ENCODE data around the gene APIP. TPM values are rescaled to one million over a fixed set of nuclear protein-coding genes. Genes with fewer than 3 reads are reported as not detected.

The APIP gene
- polyA plus RNA-seq, 2 of the 4 experiments (the other 2 are of a cell fraction), result 42.4 to 55.6 TPM

DNA sequence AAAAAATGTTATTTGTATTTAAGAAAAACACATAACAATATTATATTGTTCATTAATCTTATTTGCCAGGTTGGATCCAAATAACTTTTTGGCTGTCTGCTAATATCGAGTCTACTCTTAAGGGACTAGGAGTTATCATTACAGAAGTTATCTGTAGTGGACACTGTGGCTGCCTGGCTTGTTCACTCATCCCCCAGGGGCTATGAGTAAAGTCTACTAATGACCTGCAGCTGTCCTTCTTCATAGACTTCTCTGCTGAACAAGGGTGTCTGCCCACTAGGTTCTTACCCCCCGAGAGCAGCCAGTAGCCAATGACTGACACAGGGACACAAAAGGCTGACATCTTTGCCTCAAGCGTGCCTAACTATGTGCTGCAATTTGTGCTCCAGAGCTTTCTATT is 69.7 kb downstream of the APIP start:
- ChIA-PET POLR2A (no interaction called here), CTCF (interaction anchor here (0.6 to 1.7 kb wide), 5 partner anchors 24 to 715 kb away, joined by 3 to 6 read pairs (median 3); no protein-coding TSS in a partner anchor)
- no peak for FAIRE-seq
- TF ChIP-seq REST (IDR thresholded peaks at IDR 0.05) (no peak), KDM5A (IDR thresholded peaks at IDR 0.05) (no peak), POLR2A (IDR thresholded peaks at IDR 0.05; ENCODE audit: low read length) (no peak)
- Histone ChIP-seq H3K4me3 (no peak overlapping the region), H3K9me3 (no peaks in the 10 kb centered on the region), H3K4me2 (no peak overlapping the region), H3K27ac (no peak overlapping the region), H3K4me1 (0 out of 3 replicates have a peak, but pooled peaks cover 3% of the 10 kb centered on the region)
- ATAC-seq, result no peak
- WGBS (ENCODE audit: missing lambda C conversion rate), result 78% methylated on average over 3 of the region's 3 CpGs
- DNase-seq (ENCODE audit: low read depth in 1 of 2, low spot score in 1 of 2), result no peak

DNA sequence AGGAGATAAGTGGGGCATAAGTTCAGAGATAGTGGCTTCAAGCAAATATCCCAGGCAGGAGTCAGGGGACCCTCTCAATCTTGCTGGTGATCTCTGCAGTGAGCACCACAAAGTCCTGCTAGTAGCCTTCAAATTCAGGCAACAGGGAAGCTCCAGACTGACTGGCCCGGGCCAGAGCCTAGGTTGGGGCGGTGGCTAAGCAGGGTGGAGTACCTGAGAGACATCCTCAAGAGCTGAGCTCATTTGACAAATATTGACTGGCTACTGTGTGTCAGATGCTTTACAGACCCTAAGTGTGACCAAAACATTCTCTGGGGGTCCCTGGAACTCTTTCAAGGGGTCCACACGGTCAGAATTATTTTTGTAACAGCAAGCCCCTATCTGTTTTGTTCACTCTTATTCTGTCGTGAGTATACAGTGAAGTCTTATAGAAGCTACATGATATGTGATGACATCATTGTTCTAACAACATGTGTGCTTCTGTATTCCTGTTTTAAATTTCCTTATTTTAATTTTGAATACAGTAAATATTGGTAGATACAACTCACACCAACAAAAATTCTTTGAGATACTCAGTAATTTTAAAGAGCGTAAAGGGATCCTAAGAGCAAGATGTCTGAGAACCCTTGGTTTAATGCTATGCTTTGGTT is 71.6 kb downstream of the APIP start:
- Histone ChIP-seq H3K4me1 (no peaks in the 10 kb centered on the region), H3K27ac (no peak overlapping the region), H3K9me3 (no peaks in the 10 kb centered on the region), H3K4me3 (no peak overlapping the region), H3K4me2 (no peak overlapping the region)
- no peak for ATAC-seq
- ChIA-PET POLR2A (no interaction called here), CTCF (interaction anchor here (1.2 kb wide), 1 partner anchor 53 kb away, joined by 4 read pairs; no protein-coding TSS in a partner anchor)
- DNase-seq (ENCODE audit: low read depth in 1 of 2, low spot score in 1 of 2), result no peak
- WGBS (ENCODE audit: missing lambda C conversion rate), result 74% methylated on average over 5 of the region's 5 CpGs
- TF ChIP-seq, protein P1, sequence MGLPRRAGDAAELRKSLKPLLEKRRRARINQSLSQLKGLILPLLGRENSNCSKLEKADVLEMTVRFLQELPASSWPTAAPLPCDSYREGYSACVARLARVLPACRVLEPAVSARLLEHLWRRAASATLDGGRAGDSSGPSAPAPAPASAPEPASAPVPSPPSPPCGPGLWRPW (IDR thresholded peaks at IDR 0.05), result no peak
- TF ChIP-seq HDAC2 (IDR thresholded peaks at IDR 0.05) (no peak), SREBF2 (IDR thresholded peaks at IDR 0.05) (no peak), NPAS2 (CRISPR knock-in tag; IDR thresholded peaks at IDR 0.05; ENCODE audit: borderline replicate concordance) (no peak), HOXA7 (CRISPR knock-in tag; IDR thresholded peaks at IDR 0.05) (no peak), CEBPB (IDR thresholded peaks at IDR 0.05) (no peak), EHF (CRISPR knock-in tag; IDR thresholded peaks at IDR 0.05) (no peak)
- no peak for FAIRE-seq

- H3K9me3 ChIP-seq, result no peaks in the 10 kb centered on the region
- no peak overlapping the region for H3K4me3 ChIP-seq
- H3K4me2 ChIP-seq, result no peak overlapping the region
- TF ChIP-seq MAZ (IDR thresholded peaks at IDR 0.05; ENCODE audit: borderline replicate concordance, low read depth, low read length) (no peak), RARB (CRISPR knock-in tag; IDR thresholded peaks at IDR 0.05) (no peak), HEYL (CRISPR knock-in tag; IDR thresholded peaks at IDR 0.05) (no peak), PHF8 (IDR thresholded peaks at IDR 0.05; ENCODE audit: borderline replicate concordance, low read depth) (no peak), MAFK (IDR thresholded peaks at IDR 0.05; ENCODE audit: partially characterized antibody) (no peak), FOXS1 (CRISPR knock-in tag; IDR thresholded peaks at IDR 0.05) (no peak), ZC3H11A (IDR thresholded peaks at IDR 0.05) (no peak), CHD2 (IDR thresholded peaks at IDR 0.05; ENCODE audit: low read length, partially characterized antibody) (no peak), CBX2 (IDR thresholded peaks at IDR 0.05; ENCODE audit: borderline replicate concordance, low read depth) (no peak), RAD21 (conservative IDR thresholded peaks at IDR 0.05 in 1 of 2, IDR thresholded peaks at IDR 0.05 in 1 of 2) (no peak), EHMT2 (IDR thresholded peaks at IDR 0.05; ENCODE audit: low read depth) (no peak), POLR2AphosphoS2 (conservative IDR thresholded peaks at IDR 0.05; ENCODE audit: low read length) (no peak), RFX5 (IDR thresholded peaks at IDR 0.05) (no peak)
- TF ChIP-seq, protein P1 (IDR thresholded peaks at IDR 0.05), result no peak
- no peak for FAIRE-seq
- H3K27ac ChIP-seq, result no peak overlapping the region
- ChIA-PET POLR2A (no interaction called here), CTCF (no interaction called here)
- ATAC-seq, result no peak
- no peak for DNase-seq (ENCODE audit: low read depth in 1 of 2, low spot score in 1 of 2)
- H3K4me1 ChIP-seq, result 0 out of 3 replicates have a peak, but pooled peaks cover 3% of the 10 kb centered on the region
Observed at GRCh38 chr11:34843271-34843670, 72.9 kb downstream of the APIP start.

All from A549 (cell line).